Keratinocyte (primary cell): ENCODE data around the gene OR4C11. TPM values are rescaled to one million over a fixed set of nuclear protein-coding genes. Genes with fewer than 3 reads are reported as not detected.

Experiments
- DNase-seq: peaks from one replicate; pipeline ENCODE4 v3.0.0-alpha.2; 2011; ENCODE audit warnings: low read depth, missing footprints, low spot score
- FAIRE-seq: peaks from 2 replicates; lab custom pipeline; 2011; peaks lifted over from hg19 to GRCh38; lab: Jason Lieb, UNC
- H2AFZ ChIP-seq: 2 replicates; pipeline ENCODE4 v1.6.0; 2012; ENCODE audit warnings: low read length, control low read depth, inconsistent platforms; ENCODE audit not compliant: control insufficient read depth
- H3K27ac ChIP-seq: 2 replicates; pipeline ENCODE4 v1.5.1; 2011; ENCODE audit warnings: low read length; ENCODE audit not compliant: control insufficient read depth, insufficient read depth
- H3K27me3 ChIP-seq: 3 replicates; pipeline ENCODE4 v1.6.0; 2011; ENCODE audit warnings: low read length; ENCODE audit not compliant: control insufficient read depth, insufficient read depth; ENCODE audit errors: extremely low read depth
- H3K36me3 ChIP-seq, 2 experiments: 2 replicates in 1 of 2; 3 replicates in 1 of 2; pipeline ENCODE4 v1.5.1; 2011; ENCODE audit warnings: low read length in 2 of 2, mild to moderate bottlenecking in 1 of 2; ENCODE audit not compliant: control insufficient read depth in 2 of 2, insufficient read depth in 2 of 2; ENCODE audit errors: extremely low read depth in 1 of 2
- H3K4me1 ChIP-seq: 3 replicates; pipeline ENCODE4 v1.5.1; 2011; ENCODE audit warnings: low read length; ENCODE audit not compliant: control insufficient read depth, insufficient read depth; ENCODE audit errors: extremely low read depth
- H3K4me2 ChIP-seq: 3 replicates; pipeline ENCODE4 v1.6.0; 2011; ENCODE audit warnings: low read depth, low read length; ENCODE audit not compliant: control insufficient read depth, insufficient read depth; ENCODE audit errors: extremely low read depth
- H3K4me3 ChIP-seq, 3 experiments: fragments of 200-600 bp in 1 of 3; sonication (generic) in 1 of 3; 2 replicates in 2 of 3; 3 replicates in 1 of 3; pipeline ENCODE4 v1.5.1; 2011 to 2016; ENCODE audit warnings: low read length in 3 of 3, mild to moderate bottlenecking in 3 of 3, control low read depth in 2 of 3, inconsistent platforms in 1 of 3, low read depth in 1 of 3, mixed read lengths in 1 of 3, mixed run types in 1 of 3, moderate library complexity in 1 of 3; ENCODE audit not compliant: control insufficient read depth in 2 of 3, insufficient read depth in 2 of 3; ENCODE audit errors: extremely low read depth in 1 of 3
- H3K79me2 ChIP-seq: 2 replicates; pipeline ENCODE4 v1.6.0; 2012; ENCODE audit warnings: low read length; ENCODE audit not compliant: control insufficient read depth, insufficient read depth
- H3K9ac ChIP-seq: 3 replicates; pipeline ENCODE4 v1.6.0; 2011; ENCODE audit warnings: low read length; ENCODE audit not compliant: control insufficient read depth, insufficient read depth; ENCODE audit errors: extremely low read depth
- H3K9me1 ChIP-seq: 3 replicates; pipeline ENCODE4 v1.6.0; 2011; ENCODE audit warnings: low read length; ENCODE audit not compliant: control insufficient read depth, insufficient read depth; ENCODE audit errors: extremely low read depth
- H3K9me3 ChIP-seq: 2 replicates; pipeline ENCODE4 v1.5.1; 2012; ENCODE audit warnings: low read depth, low read length; ENCODE audit not compliant: control insufficient read depth
- H4K20me1 ChIP-seq: 3 replicates; pipeline ENCODE4 v1.6.0; 2011; ENCODE audit warnings: low read length; ENCODE audit not compliant: control insufficient read depth, insufficient read depth; ENCODE audit errors: extremely low read depth
- EZH2 ChIP-seq: IDR thresholded peaks from one replicate; pipeline ENCODE4 v1.6.1; 2012; ENCODE audit warnings: inconsistent platforms, mild to moderate bottlenecking, low read length, moderate library complexity
- dilution Hi-C: fragments of 300-500 bp; cut with MboI; formaldehyde crosslinking; loops from one replicate; pipeline ENCODE4 v1.7.0; 2020; ENCODE audit warnings: low sequenced_read_pairs; ENCODE audit not compliant: extremely low pct_ligation_motif_present
- polyA minus RNA-seq, 3 experiments: library from RNA; depleted of rRNA, polyadenylated mRNA; stranded (reverse); fragments of >200 nt; gene quantifications; 1 replicate in 1 of 3; 2 replicates in 1 of 3; 3 replicates in 1 of 3; pipeline ENCODE4 v1.2.3, GENCODE V29; 2011
- polyA plus RNA-seq, 5 experiments: library from polyadenylated mRNA; depleted of rRNA in 3 of 5; stranded (reverse) in 3 of 5; stranded (forward) in 1 of 5; unstranded in 1 of 5; fragments of >200 nt; gene quantifications; 1 replicate in 1 of 5; 2 replicates in 3 of 5; 3 replicates in 1 of 5; pipeline versions ENCODE4 v1.2.1 to v1.2.3, GENCODE V29; 2011 to 2012; ENCODE audit warnings: missing spikeins in 2 of 5, low read depth in 1 of 5, low replicate concordance in 1 of 5
- TF ChIP-seq, protein P1 (sequence below), 3 experiments: IDR thresholded peaks in 1 of 3; conservative IDR thresholded peaks in 1 of 3; optimal IDR thresholded peaks in 1 of 3; 2 replicates in 2 of 3; 3 replicates in 1 of 3; pipeline versions ENCODE3 to v1.5.1; 2011; ENCODE audit warnings: low read length in 3 of 3, mild to moderate bottlenecking in 3 of 3, moderate library complexity in 2 of 3, control low read depth in 1 of 3, inconsistent platforms in 1 of 3; ENCODE audit not compliant: insufficient read depth in 2 of 3; ENCODE audit errors: extremely low read depth in 1 of 3

The OR4C11 gene, protein sequence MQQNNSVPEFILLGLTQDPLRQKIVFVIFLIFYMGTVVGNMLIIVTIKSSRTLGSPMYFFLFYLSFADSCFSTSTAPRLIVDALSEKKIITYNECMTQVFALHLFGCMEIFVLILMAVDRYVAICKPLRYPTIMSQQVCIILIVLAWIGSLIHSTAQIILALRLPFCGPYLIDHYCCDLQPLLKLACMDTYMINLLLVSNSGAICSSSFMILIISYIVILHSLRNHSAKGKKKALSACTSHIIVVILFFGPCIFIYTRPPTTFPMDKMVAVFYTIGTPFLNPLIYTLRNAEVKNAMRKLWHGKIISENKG
- polyA plus RNA-seq (not detected in 3 replicates), polyA minus RNA-seq (not detected in 3 replicates)
- not detected for polyA plus RNA-seq (2011; ENCODE audit: low read depth)
- not detected in 2 replicates for polyA plus RNA-seq (2011; cell fraction: cytosol; rRNA removed)
- not detected in 2 replicates for polyA plus RNA-seq (2011; cell fraction: nucleus; rRNA removed)
- not detected in 2 replicates for polyA plus RNA-seq (2012; ENCODE audit: low replicate concordance)
- polyA minus RNA-seq (2011; cell fraction: cytosol; rRNA and poly(A)+ RNA removed) = not detected
- polyA minus RNA-seq (2011; cell fraction: nucleus; rRNA and poly(A)+ RNA removed) = not detected in 2 replicates

GRCh38 chr11:55607545-55607944 is at the start of gene OR4C11:
Gene OR4C11 (minus strand): TSS chr11:55607645. CDS start chr11:55604373, 3,272 bp downstream.
- Histone ChIP-seq H3K79me2 (no peaks in the 10 kb centered on the region), H3K36me3 (no peaks in the 10 kb centered on the region), H4K20me1 (no peaks in the 10 kb centered on the region), H3K9me1 (no peaks in the 10 kb centered on the region), H3K4me3 (no peak within 1 kb of the TSS), H3K4me1 (no peaks in the 10 kb centered on the region), H3K9me3 (peaks cover 2% of the 10 kb centered on the region), H3K4me2 (no peak within 1 kb of the TSS), H3K9ac (no peak within 1 kb of the TSS), H3K27ac (no peak within 1 kb of the TSS), H3K27me3 (no peaks in the 10 kb centered on the region), H2AFZ (no peak within 1 kb of the TSS)
- TF ChIP-seq, protein P1, sequence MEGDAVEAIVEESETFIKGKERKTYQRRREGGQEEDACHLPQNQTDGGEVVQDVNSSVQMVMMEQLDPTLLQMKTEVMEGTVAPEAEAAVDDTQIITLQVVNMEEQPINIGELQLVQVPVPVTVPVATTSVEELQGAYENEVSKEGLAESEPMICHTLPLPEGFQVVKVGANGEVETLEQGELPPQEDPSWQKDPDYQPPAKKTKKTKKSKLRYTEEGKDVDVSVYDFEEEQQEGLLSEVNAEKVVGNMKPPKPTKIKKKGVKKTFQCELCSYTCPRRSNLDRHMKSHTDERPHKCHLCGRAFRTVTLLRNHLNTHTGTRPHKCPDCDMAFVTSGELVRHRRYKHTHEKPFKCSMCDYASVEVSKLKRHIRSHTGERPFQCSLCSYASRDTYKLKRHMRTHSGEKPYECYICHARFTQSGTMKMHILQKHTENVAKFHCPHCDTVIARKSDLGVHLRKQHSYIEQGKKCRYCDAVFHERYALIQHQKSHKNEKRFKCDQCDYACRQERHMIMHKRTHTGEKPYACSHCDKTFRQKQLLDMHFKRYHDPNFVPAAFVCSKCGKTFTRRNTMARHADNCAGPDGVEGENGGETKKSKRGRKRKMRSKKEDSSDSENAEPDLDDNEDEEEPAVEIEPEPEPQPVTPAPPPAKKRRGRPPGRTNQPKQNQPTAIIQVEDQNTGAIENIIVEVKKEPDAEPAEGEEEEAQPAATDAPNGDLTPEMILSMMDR (optimal IDR thresholded peaks at IDR 0.05 in 1 of 3, IDR thresholded peaks at IDR 0.05 in 1 of 3, conservative IDR thresholded peaks at IDR 0.05 in 1 of 3; ENCODE audit: extremely low read depth in 1 of 3, insufficient read depth in 2 of 3, low read length in 3 of 3) = no peak
- no peak for TF ChIP-seq EZH2
- FAIRE-seq (no peak), DNase-seq (no peak)
- dilution Hi-C loops = no loop called here

- dilution Hi-C loops = no loop called here
Measured at GRCh38 chr11:55655096-55655495, 47.7 kb upstream of the OR4C11 start.

More at GRCh38 chr11:55655096-55655495, 47.7 kb upstream of the OR4C11 start:
- FAIRE-seq (no peak), DNase-seq (no peak)
- Histone ChIP-seq H3K9ac (no peak overlapping the region), H3K9me1 (no peaks in the 10 kb centered on the region), H3K9me3 (no peaks in the 10 kb centered on the region), H4K20me1 (no peaks in the 10 kb centered on the region), H3K36me3 (no peaks in the 10 kb centered on the region), H3K27ac (no peak overlapping the region), H3K4me2 (no peak overlapping the region), H3K4me1 (no peaks in the 10 kb centered on the region), H3K27me3 (no peaks in the 10 kb centered on the region), H2AFZ (no peak overlapping the region), H3K79me2 (no peaks in the 10 kb centered on the region), H3K4me3 (no peak overlapping the region)
- TF ChIP-seq, protein P1 (optimal IDR thresholded peaks at IDR 0.05 in 1 of 3, IDR thresholded peaks at IDR 0.05 in 1 of 3, conservative IDR thresholded peaks at IDR 0.05 in 1 of 3; ENCODE audit: extremely low read depth in 1 of 3, insufficient read depth in 2 of 3, low read length in 3 of 3) = no peak
- no peak for TF ChIP-seq EZH2
